Activated naive CD8-positive, alpha-beta T cell treated with anti-CD3 and anti-CD28 coated beads for 36 hours (primary cell): ENCODE measurements around the gene TMPRSS13. TPM values are rescaled to one million over a fixed set of nuclear protein-coding genes. Genes with fewer than 3 reads are reported as not detected.
A peak's percentile ranks its signal among the peaks of the same experiment; 100 is the strongest.
"Not testable (repeated sequence)": the region's sequence is repeated elsewhere in the genome, so short reads cannot be mapped to it uniquely, and the experiment has no call there.

ENCODE experiments used
- DNase-seq: peaks from one replicate; pipeline ENCODE4 v3.0.0; 2021
- H3K27ac Mint-ChIP-seq: one replicate; pipeline ENCODE4 v1.8.0; 2022; ENCODE audit warnings: mild to moderate bottlenecking, moderate library complexity, mixed read lengths
- H3K27me3 Mint-ChIP-seq: one replicate; pipeline ENCODE4 v1.8.0; 2022; ENCODE audit warnings: mild to moderate bottlenecking, mixed read lengths
- H3K36me3 Mint-ChIP-seq: one replicate; pipeline ENCODE4 v1.8.0; 2021; ENCODE audit warnings: mild to moderate bottlenecking, mixed read lengths
- H3K4me1 Mint-ChIP-seq: one replicate; pipeline ENCODE4 v1.8.0; 2021; ENCODE audit warnings: mixed read lengths
- H3K4me3 Mint-ChIP-seq: one replicate; pipeline ENCODE4 v1.8.0; 2022; ENCODE audit warnings: mild to moderate bottlenecking, moderate library complexity, mixed read lengths
- H3K9me3 Mint-ChIP-seq: one replicate; pipeline ENCODE4 v1.8.0; 2022; ENCODE audit warnings: mixed read lengths
- total RNA-seq, 2 experiments: library from RNA; stranded (reverse); gene quantifications; one replicate each; pipeline ENCODE4 v1.2.3, GENCODE V29; 2021

Gene TMPRSS13
- total RNA-seq, 2 experiments from 2014 or later, result 1.9 to 3.4 TPM

DNA sequence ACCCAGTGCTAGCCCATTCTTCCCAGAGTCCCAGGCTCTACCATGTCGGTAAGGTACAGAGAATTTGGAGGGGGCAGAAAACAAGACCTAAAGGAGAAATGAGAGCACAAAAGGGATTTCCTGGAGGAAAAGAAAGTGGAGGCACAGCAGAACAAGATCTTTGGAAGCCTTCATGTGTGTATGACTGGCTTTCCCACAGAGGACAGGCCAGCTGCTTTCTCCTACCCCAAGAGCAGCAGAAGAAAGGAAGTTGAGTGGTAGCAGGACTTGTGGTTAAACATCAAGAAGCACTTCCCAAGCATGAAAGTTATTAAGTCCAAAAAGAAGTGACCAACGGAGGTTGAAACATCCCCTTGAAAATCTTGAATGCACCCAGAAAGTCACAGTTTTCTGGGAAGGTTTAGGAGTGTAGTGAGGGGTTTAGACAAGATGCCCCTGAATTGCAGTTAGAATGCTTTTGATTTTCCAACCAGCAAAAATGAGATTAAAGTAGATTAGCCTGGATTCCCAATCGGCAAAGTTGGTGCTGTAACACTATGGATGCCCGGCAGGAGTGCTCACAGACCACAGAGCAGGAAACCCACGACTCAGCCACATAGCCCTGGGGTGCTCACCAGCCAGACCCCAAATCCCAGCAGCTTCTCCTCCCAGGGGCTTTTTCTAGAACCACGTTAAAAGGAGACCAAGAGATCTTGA lies 608 bp downstream of the TMPRSS13 start:
- H3K36me3 Mint-ChIP-seq, result no peaks in the 10 kb centered on the region
- H3K27ac Mint-ChIP-seq, result peak overlapping the region; percentile 57
- H3K4me1 Mint-ChIP-seq, result peaks cover 62% of the 10 kb centered on the region
- no peaks in the 10 kb centered on the region for H3K27me3 Mint-ChIP-seq
- no peak overlapping the region for H3K4me3 Mint-ChIP-seq
- no peak for DNase-seq
- peaks cover 2% of the 10 kb centered on the region for H3K9me3 Mint-ChIP-seq

DNA sequence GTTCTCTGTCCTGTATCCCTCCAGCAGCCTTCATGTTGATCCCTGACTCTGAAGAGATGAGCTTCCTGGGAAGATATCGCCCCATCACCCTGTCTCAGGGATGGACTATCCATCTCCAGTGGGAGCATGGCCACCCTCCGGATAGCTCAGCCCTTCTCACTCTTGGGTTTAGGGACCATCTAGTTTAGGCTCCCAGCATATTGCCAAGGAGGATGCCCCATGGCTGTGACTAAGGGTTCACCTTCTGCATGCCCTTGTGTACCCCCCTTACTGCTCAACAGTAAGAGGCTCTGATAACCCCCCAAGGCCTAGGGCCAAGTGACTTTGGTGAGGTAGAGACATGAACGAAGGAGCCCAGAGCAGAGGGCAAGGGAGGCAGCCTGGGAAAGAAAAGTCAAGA lies 1.3 kb downstream of the TMPRSS13 start:
- Mint-ChIP-seq H3K4me1 (peaks cover 56% of the 10 kb centered on the region), H3K4me3 (no peak overlapping the region), H3K27ac (no peak overlapping the region), H3K36me3 (no peaks in the 10 kb centered on the region), H3K27me3 (no peaks in the 10 kb centered on the region), H3K9me3 (peaks cover 2% of the 10 kb centered on the region)
- no peak for DNase-seq

DNA sequence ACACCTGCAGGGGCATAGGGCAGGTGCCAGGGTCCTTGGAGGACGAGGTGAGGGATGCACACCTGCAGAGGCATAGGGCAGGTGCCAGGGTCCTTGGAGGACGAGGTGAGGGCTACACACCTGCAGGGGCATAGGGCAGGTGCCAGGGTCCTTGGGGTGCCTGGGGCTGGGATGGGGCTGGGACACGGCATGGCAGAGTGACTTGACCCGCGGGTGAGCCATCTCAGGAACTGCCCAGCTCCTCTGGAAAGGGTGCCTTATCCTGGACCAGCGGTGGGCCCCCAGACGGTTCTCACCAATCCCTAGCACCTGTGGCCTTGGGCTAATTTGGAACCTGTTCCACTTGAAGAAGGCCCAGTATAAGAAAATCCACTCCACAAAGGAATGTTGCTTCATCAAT lies 3.0 kb downstream of the TMPRSS13 start:
- not testable (repeated sequence) for H3K36me3 Mint-ChIP-seq, H3K9me3 Mint-ChIP-seq, DNase-seq, H3K27me3 Mint-ChIP-seq, H3K27ac Mint-ChIP-seq, H3K4me3 Mint-ChIP-seq
- H3K4me1 Mint-ChIP-seq, result peaks cover 39% of the 10 kb centered on the region

DNA sequence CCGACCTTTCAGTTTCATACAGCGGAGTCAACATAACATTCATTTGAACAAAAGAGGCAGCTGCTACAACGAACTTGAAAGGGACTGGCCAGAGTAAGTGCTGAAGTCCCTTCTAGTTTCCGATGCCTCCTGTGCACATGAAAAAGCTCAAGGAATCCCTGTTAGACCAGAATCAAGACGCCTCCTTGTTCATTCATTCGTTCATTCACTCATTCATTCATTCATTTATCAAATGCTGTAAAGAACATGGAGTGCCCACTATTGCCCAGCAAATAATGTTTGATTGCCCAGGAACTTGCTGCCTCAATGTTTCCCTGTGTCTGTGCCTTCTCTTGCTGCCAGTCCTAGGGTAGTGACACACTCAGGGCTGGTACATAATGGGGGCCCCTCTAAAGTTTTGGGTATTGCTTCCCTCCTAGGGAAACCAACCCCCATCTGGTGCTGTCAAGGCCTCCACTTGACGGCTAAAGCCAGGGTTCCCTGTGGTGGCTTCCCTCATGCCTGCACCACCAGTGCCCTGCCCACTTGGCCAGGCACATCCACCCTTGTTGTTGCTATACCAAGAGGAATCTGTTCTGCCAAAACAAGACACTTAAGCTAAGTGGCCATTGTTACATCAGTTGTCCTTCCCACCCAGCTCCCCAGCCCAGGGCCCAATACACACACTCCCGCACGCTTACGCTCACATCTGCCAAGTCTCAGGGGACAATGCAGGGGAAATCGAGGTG lies 3.8 kb downstream of the TMPRSS13 start:
- Mint-ChIP-seq H3K9me3 (peaks cover 2% of the 10 kb centered on the region), H3K4me3 (no peak overlapping the region), H3K4me1 (peaks cover 31% of the 10 kb centered on the region)

DNA sequence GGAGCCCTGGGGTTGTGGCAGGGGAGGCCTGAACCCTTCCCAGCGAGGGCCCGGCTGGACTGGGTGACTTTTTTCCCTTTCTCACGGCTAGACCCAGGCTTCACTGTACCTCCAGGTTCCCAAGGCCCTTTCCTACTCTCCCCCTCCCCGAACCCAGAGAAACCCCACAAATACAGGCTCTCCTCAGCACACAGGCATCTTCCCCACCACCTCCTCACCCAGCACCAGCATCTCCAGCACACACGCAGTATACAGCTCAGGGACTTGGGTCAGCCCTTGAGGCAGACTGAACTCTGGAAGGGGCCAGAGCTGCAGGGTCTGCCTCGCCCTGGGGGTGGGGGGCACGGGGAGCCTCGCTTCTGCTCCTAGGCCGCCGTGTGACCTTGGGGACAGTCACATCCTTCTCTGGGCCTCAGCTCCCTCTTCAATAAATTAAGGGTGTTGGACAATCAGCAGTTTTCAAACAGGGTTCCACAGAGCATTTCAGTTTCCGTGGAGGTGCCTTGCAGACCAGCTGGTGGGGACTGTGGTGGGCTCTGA lies 4.5 kb downstream of the TMPRSS13 start:
- peaks cover 25% of the 10 kb centered on the region for H3K4me1 Mint-ChIP-seq
- H3K4me3 Mint-ChIP-seq, result no peak overlapping the region
- no peaks in the 10 kb centered on the region for H3K36me3 Mint-ChIP-seq
- H3K9me3 Mint-ChIP-seq, result peaks cover 2% of the 10 kb centered on the region
- DNase-seq, result no peak
- no peak overlapping the region for H3K27ac Mint-ChIP-seq
- H3K27me3 Mint-ChIP-seq, result no peaks in the 10 kb centered on the region

More for the DNA sequence above, 3.8 kb downstream of the TMPRSS13 start:
- no peaks in the 10 kb centered on the region for H3K36me3 Mint-ChIP-seq
- no peaks in the 10 kb centered on the region for H3K27me3 Mint-ChIP-seq
- no peak for DNase-seq
- no peak overlapping the region for H3K27ac Mint-ChIP-seq

DNA sequence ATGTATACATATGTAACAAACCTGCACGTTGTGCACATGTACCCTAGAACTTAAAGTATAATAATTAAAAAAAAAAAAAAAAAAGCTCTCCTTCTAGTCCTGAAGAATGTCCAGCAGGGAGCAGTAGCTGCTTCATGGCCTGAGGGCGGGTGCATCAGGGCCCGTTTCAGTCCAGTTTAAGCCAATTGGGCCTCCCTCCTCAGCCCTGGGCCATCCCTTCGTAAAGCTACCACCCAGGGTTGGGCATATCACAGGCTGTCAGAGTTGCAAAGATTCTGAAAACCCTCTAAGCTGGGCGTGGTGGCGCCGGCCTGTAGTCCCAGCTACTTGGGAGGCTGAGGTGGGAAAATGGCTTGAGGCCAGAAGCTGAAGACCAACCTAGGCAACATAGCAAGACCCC lies 5.4 kb downstream of the TMPRSS13 start:
- no peak for DNase-seq
- H3K9me3 Mint-ChIP-seq, result peaks cover 2% of the 10 kb centered on the region
- H3K4me1 Mint-ChIP-seq, result peaks cover 22% of the 10 kb centered on the region
- H3K36me3 Mint-ChIP-seq, result no peaks in the 10 kb centered on the region
- no peak overlapping the region for H3K27ac Mint-ChIP-seq
- H3K27me3 Mint-ChIP-seq, result no peaks in the 10 kb centered on the region
- H3K4me3 Mint-ChIP-seq, result no peak overlapping the region

DNA sequence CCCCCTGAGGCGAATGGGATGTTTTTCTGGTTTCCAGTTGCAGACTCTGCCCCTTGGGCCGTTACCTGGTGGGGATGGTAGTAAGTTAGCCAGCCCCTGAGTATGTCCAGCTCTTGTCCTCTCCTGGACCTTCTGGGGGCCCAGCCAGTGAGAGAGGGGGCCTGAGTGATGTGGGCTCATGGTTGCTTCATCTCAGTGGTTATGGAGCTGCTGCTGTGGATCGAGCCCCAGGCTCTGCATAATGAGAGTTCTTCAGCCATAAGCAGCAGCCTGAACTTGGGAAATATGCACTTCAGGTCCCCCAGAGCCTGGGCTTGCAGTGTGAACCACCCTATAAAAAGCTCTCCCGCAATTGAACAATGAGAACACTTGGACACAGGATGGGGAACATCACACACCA lies 5.9 kb downstream of the TMPRSS13 start:
- Mint-ChIP-seq H3K9me3 (peaks cover 2% of the 10 kb centered on the region), H3K27me3 (no peaks in the 10 kb centered on the region), H3K4me3 (no peak overlapping the region), H3K36me3 (no peaks in the 10 kb centered on the region), H3K4me1 (peaks cover 17% of the 10 kb centered on the region), H3K27ac (no peak overlapping the region)
- no peak for DNase-seq

DNA sequence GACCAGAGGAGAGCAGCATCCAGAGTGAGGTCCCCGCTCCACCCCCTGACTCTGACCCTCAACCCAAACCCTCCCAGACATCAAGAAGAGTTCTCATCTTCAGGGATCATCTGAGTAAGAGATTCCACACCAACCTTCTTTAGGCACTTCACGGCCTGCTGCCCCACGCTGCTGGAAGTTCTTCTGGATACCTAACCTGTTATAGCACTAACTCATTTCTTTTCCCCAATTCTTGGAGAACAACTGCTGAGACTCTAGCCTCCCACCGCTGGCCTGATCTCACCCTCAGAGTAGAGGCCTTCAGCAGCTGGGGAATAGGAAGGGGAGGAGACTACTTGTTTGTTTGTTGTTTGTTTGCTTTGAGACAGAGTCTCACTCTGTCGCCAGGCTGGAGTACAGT lies 7.3 kb downstream of the TMPRSS13 start:
- H3K27ac Mint-ChIP-seq, result no peak overlapping the region
- no peak overlapping the region for H3K4me3 Mint-ChIP-seq
- DNase-seq, result no peak
- peaks cover 11% of the 10 kb centered on the region for H3K4me1 Mint-ChIP-seq
- no peaks in the 10 kb centered on the region for H3K36me3 Mint-ChIP-seq
- H3K9me3 Mint-ChIP-seq, result no peaks in the 10 kb centered on the region
- H3K27me3 Mint-ChIP-seq, result no peaks in the 10 kb centered on the region

DNA sequence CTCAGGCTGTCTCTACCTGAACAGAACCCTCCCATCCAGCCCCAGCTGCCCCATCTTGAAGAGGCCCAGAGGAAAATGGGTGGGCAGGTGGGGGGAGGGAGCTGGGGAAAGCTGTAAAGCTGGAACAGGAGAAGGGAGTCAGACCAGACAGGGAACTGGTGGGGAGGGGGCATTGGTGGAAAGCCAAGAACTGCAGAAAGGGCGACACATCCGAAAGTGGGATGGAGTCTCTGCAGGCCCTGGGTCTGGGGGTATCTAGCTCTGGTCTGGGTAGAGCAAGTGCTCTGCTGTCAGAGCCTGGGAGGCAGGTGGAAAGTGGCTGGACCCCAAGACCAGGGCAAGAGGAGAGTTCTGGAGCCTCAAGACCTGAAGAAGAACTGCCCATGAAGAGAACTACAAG lies 7.7 kb downstream of the TMPRSS13 start:
- no peak overlapping the region for H3K27ac Mint-ChIP-seq
- no peak for DNase-seq
- peaks cover 11% of the 10 kb centered on the region for H3K4me1 Mint-ChIP-seq
- no peaks in the 10 kb centered on the region for H3K9me3 Mint-ChIP-seq
- H3K4me3 Mint-ChIP-seq, result no peak overlapping the region
- H3K36me3 Mint-ChIP-seq, result no peaks in the 10 kb centered on the region
- H3K27me3 Mint-ChIP-seq, result no peaks in the 10 kb centered on the region

DNA sequence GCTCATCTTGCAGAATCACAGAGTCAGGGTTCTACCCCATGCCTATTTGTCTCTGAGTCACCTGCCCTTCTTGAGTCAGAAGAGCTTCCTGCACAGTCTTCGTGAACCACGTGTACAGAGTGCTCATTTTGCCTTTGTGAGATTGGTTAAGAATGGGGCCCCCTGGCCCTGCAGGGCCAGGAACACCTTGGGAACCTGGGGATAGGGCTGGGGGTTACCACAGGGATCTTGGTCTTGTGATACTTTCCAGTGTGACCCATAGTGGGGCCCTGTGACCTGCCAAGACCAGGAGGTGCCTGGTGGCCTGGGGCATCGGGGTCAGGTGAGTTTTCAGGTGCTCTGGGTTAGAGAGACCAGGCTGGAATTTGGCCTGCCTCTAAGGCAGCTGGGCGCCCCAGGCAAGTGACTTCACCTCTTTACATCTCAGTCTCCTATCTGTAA lies 9.4 kb downstream of the TMPRSS13 start:
- DNase-seq, result no peak
- no peaks in the 10 kb centered on the region for H3K27me3 Mint-ChIP-seq
- H3K4me3 Mint-ChIP-seq, result no peak overlapping the region
- no peaks in the 10 kb centered on the region for H3K36me3 Mint-ChIP-seq
- H3K9me3 Mint-ChIP-seq, result no peaks in the 10 kb centered on the region
- H3K4me1 Mint-ChIP-seq, result peaks cover 7% of the 10 kb centered on the region
- H3K27ac Mint-ChIP-seq, result no peak overlapping the region

DNA sequence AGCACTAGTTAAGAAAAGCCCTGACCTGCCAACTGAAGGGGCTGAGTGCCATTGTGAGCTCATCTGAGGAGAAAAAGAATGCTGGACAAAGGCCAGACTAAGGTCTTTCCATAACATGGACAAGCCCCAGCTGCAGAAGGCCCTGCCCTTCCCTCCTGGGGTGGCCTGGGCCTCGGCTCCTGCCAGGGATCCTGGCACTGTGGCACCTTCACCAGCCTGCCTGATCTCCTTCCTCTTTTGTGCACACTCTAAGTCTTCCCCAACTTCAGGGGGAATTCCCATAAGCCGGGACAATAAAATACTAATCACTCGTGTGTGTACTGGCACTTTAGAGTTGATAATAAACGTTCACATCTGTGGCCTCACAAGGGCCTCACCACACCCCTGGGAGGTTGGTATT lies 9.9 kb downstream of the TMPRSS13 start:
- no peaks in the 10 kb centered on the region for H3K9me3 Mint-ChIP-seq
- H3K4me1 Mint-ChIP-seq, result peaks cover 7% of the 10 kb centered on the region
- no peak for DNase-seq
- H3K27ac Mint-ChIP-seq, result no peak overlapping the region
- H3K36me3 Mint-ChIP-seq, result no peaks in the 10 kb centered on the region
- H3K4me3 Mint-ChIP-seq, result no peak overlapping the region
- H3K27me3 Mint-ChIP-seq, result no peaks in the 10 kb centered on the region

DNA sequence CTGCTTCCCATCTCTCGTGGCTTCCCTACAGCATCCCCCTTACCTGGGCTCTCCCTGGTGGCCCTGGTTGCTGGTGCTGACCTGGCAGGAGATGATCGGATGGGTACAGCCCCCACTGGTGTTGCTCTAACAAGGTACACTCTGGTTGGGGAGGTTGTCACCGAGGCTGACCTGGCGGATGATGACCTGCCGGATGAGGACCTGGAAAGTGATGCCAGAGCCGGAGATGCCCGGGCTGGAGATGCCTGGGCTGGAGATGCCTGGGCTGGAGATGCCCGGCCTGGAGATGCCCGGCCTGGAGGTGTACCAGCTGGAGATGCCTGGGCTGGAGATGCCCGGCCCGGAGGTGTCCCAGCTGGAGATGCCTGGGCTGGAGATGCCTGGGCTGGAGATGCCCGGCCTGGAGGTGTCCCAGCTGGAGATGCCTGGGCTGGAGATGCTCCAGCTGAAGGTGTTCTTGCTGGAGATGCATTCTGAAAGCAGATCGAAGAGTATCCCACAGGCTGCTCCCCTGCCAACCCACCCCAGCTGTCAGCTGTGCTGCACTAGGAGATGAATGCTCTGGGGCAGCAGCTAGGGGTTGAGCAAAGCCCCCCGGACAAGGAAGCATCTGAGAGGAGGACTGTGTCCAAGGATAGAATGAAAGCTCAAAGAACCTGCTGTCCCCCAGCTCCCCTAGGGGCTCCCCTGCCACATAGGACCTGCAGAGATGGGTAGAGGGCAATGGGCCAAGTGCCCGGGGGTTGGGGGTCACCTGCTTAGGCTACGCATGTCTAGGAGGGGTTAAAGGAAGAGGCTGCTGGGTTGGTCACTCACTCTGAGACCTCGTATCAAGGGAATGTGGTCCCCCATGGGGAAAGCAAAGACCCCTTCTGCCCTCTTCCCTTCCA lies 10.6 kb downstream of the TMPRSS13 start:
- Mint-ChIP-seq H3K4me3 (no peak overlapping the region), H3K9me3 (no peaks in the 10 kb centered on the region), H3K4me1 (peaks cover 7% of the 10 kb centered on the region), H3K27ac (no peak overlapping the region), H3K36me3 (no peaks in the 10 kb centered on the region), H3K27me3 (no peaks in the 10 kb centered on the region)
- no peak for DNase-seq

DNA sequence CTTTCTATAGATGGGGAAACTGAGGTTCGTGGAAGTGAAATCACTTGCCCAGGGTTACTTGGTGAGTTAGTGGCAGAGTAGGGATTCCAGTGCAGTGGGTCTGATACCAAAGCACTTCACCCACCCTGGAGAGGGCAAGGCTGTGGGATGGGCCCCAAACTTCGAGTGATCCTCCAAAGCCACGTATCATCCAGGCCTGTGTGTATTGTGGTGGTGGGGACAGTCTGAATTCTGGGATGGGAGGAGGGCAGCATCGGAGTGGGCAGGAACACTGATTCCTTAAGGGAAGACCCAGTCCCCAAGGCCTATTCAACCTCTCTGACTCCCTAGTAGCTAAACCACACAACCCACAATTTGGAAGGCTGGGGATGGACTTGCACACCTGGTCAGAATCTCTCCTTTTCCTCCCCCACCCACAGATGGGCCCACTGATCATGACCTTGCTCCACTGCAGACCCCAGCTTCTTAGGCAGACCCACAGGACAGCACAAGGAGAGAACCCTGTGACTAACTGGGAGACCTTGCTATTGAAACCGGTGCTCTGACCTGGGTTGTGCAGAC lies 11.5 kb downstream of the TMPRSS13 start:
- Mint-ChIP-seq H3K27ac (no peak overlapping the region), H3K27me3 (no peaks in the 10 kb centered on the region), H3K4me1 (peaks cover 7% of the 10 kb centered on the region), H3K9me3 (no peaks in the 10 kb centered on the region), H3K36me3 (no peaks in the 10 kb centered on the region), H3K4me3 (no peak overlapping the region)
- no peak for DNase-seq

DNA sequence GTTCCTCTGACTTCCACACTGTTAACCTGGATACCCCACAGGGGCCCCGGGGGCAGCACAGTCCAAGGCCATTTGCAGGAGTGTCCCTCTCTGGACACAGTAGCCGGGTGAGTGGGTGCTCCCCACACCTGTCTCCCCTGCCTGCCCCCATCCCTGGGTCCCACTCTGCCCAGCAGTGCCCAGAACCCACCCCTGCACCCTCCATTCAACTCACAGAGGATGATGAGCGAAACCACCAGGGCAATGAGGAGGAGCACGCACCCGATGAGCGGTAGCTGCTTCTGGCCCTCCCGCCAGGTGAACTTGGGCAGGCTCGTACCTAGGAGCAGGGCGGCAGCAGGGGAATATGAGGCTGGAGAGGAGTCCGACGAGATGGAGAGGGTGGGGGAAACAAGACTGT lies 12.2 kb downstream of the TMPRSS13 start:
- Mint-ChIP-seq H3K27ac (no peak overlapping the region), H3K27me3 (no peaks in the 10 kb centered on the region), H3K9me3 (no peaks in the 10 kb centered on the region), H3K4me1 (peaks cover 7% of the 10 kb centered on the region), H3K36me3 (no peaks in the 10 kb centered on the region), H3K4me3 (no peak overlapping the region)
- DNase-seq, result no peak
